Liver (tissue), 9 donors: ENCODE measurements around the gene SDK2. TPM values are rescaled to one million over a fixed set of nuclear protein-coding genes. Genes with fewer than 3 reads are reported as not detected.

Experiments used
- DNase-seq: peaks from one replicate; pipeline ENCODE4 v3.0.0-alpha.2; 2017; ENCODE audit warnings: low spot score
- H3K27ac ChIP-seq, 2 donors: one replicate each; pipeline ENCODE4 v1.7.0; 2013; ENCODE audit warnings: inconsistent platforms in 2 of 2, low read length in 2 of 2, control low read depth in 1 of 2, low read depth in 1 of 2, mild to moderate bottlenecking in 1 of 2
- H3K27me3 ChIP-seq, 4 donors: one replicate each; pipeline versions ENCODE4 v1.6.1 to v1.7.0; 2013; ENCODE audit warnings: low read length in 3 of 4, inconsistent platforms in 1 of 4, mild to moderate bottlenecking in 1 of 4, moderate library complexity in 1 of 4; ENCODE audit not compliant: control insufficient read depth in 4 of 4, insufficient read depth in 4 of 4
- H3K36me3 ChIP-seq, 4 donors: one replicate each; pipeline versions ENCODE4 v1.6.1 to v1.7.0; 2013; ENCODE audit warnings: low read length in 3 of 4, mild to moderate bottlenecking in 3 of 4, low read depth in 1 of 4, moderate library complexity in 1 of 4; ENCODE audit not compliant: control insufficient read depth in 4 of 4, insufficient read depth in 3 of 4
- H3K4me1 ChIP-seq, 4 donors: one replicate each; pipeline versions ENCODE4 v1.6.1 to v1.7.0; 2013; ENCODE audit warnings: low read length in 3 of 4, mild to moderate bottlenecking in 3 of 4, moderate library complexity in 1 of 4; ENCODE audit not compliant: control insufficient read depth in 4 of 4, insufficient read depth in 4 of 4
- H3K4me3 ChIP-seq, 3 donors: one replicate each; pipeline versions ENCODE4 v1.6.1 to v1.7.0; 2013; ENCODE audit warnings: low read length in 3 of 3, control low read depth in 1 of 3, low read depth in 1 of 3, mild to moderate bottlenecking in 1 of 3
- H3K9ac ChIP-seq, 2 donors: one replicate each; pipeline ENCODE4 v1.7.0; 2013; ENCODE audit warnings: low read length in 2 of 2, mild to moderate bottlenecking in 2 of 2, moderate library complexity in 2 of 2, control low read depth in 1 of 2, low read depth in 1 of 2
- H3K9me3 ChIP-seq, 4 donors: one replicate each; pipeline versions ENCODE4 v1.6.1 to v1.7.0; 2013; ENCODE audit warnings: low read length in 3 of 4; ENCODE audit not compliant: control insufficient read depth in 4 of 4
- ATF3 ChIP-seq: IDR thresholded peaks from 2 replicates; pipeline ENCODE4 v1.6.1; 2016; ENCODE audit warnings: antibody characterized with exemption
- CTCF ChIP-seq: fragments of 150-350 bp; IDR thresholded peaks from 2 replicates; pipeline ENCODE4 v1.5.1; 2017; ENCODE audit warnings: improper control_type of control experiment, low read depth, low read length; ENCODE audit not compliant: missing input control
- EGR1 ChIP-seq, 2 donors: IDR thresholded peaks; 2 replicates each; pipeline ENCODE4 v1.6.1; 2016 to 2018; ENCODE audit warnings: antibody characterized with exemption in 2 of 2, low read depth in 2 of 2
- FOXA2 ChIP-seq: IDR thresholded peaks from 2 replicates; pipeline ENCODE4 v1.6.1; 2016; ENCODE audit warnings: antibody characterized with exemption
- GABPA ChIP-seq, 2 donors: IDR thresholded peaks in 1 of 2; conservative IDR thresholded peaks in 1 of 2; 2 replicates each; pipeline ENCODE4 v1.6.1; 2016; ENCODE audit warnings: antibody characterized with exemption in 2 of 2, mild to moderate bottlenecking in 1 of 2, moderate library complexity in 1 of 2
- HNF4A ChIP-seq, 2 donors: conservative IDR thresholded peaks; 2 replicates each; pipeline ENCODE4 v1.6.1; 2016; ENCODE audit warnings: antibody characterized with exemption in 2 of 2, mild to moderate bottlenecking in 2 of 2
- HNF4G ChIP-seq: IDR thresholded peaks from 2 replicates; pipeline ENCODE4 v1.6.1; 2016; ENCODE audit warnings: antibody characterized with exemption
- MAX ChIP-seq: IDR thresholded peaks from 2 replicates; pipeline ENCODE4 v1.6.1; 2016; ENCODE audit warnings: antibody characterized with exemption
- NR2F2 ChIP-seq: IDR thresholded peaks from 2 replicates; pipeline ENCODE4 v1.6.1; 2016; ENCODE audit warnings: antibody characterized with exemption
- RAD21 ChIP-seq, 2 donors: IDR thresholded peaks; 2 replicates each; pipeline ENCODE4 v1.6.1; 2016; ENCODE audit warnings: antibody characterized with exemption in 2 of 2, mild to moderate bottlenecking in 2 of 2
- RXRA ChIP-seq, 2 donors: IDR thresholded peaks; 2 replicates each; pipeline ENCODE4 v1.6.1; 2017 to 2018; ENCODE audit warnings: antibody characterized with exemption in 2 of 2, mild to moderate bottlenecking in 1 of 2
- SP1 ChIP-seq: IDR thresholded peaks from 2 replicates; pipeline ENCODE4 v1.6.1; 2018; ENCODE audit warnings: antibody characterized with exemption, mild to moderate bottlenecking
- TAF1 ChIP-seq: conservative IDR thresholded peaks from 2 replicates; pipeline ENCODE4 v1.6.1; 2016; ENCODE audit warnings: antibody characterized with exemption, mild to moderate bottlenecking
- ZBTB33 ChIP-seq: IDR thresholded peaks from 2 replicates; pipeline ENCODE4 v1.6.1; 2016; ENCODE audit warnings: antibody characterized with exemption
- WGBS: extraction: QIAGEN DNeasy Blood & Tissue Kit; methylation state at CpG from one replicate; pipeline ENCODE4 v1.1.7; 2013; 5-methylcytosine and 5-hydroxymethylcytosine counted together
- polyA plus RNA-seq, 2 donors: library from polyadenylated mRNA; stranded (reverse) in 1 of 2; unstranded in 1 of 2; fragments of 200-250 nt in 1 of 2; fragments of >200 nt in 1 of 2; fragmentation: Nextera tagmentation in 1 of 2; extraction: Ambion mirVana in 1 of 2; gene quantifications; one replicate each; pipeline versions ENCODE4 v1.2.1 to v1.2.3, GENCODE V29; 2013 to 2015
- total RNA-seq, 2 donors: library from RNA; depleted of rRNA; stranded (reverse); fragments of >200 nt; gene quantifications; one replicate each; pipeline ENCODE4 v1.2.3, GENCODE V29; 2014
- donor health status: healthy.
- donor health status: healthy.
- donor health status: healthy.
- donor health status: healthy.
- donor health status: healthy.

Gene SDK2
- total and polyA plus RNA-seq, 4 donors = 0.05 to 0.42 (median 0.10) TPM

- H3K27me3 ChIP-seq = peaks cover 0 to 4% (median 0%) of the 10 kb centered on the region in 4 donors
- H3K27ac ChIP-seq = no peak overlapping the region
- no peak overlapping the region for H3K4me3 ChIP-seq
- 82% methylated on average over 2 of the region's 2 CpGs for WGBS
- no peaks in the 10 kb centered on the region for H3K9me3 ChIP-seq
- no peak for DNase-seq
- H3K4me1 ChIP-seq = no peaks in the 10 kb centered on the region
- no peak overlapping the region for H3K9ac ChIP-seq
- H3K36me3 ChIP-seq = no peaks in the 10 kb centered on the region
- TF ChIP-seq FOXA2 (no peak), TAF1 (no peak), CTCF (no peak), SP1 (no peak), HNF4A (conservative IDR thresholded peaks at IDR 0.05) (no peak), NR2F2 (no peak), ATF3 (no peak), GABPA (IDR thresholded peaks at IDR 0.05 in 1 of 2, conservative IDR thresholded peaks at IDR 0.05 in 1 of 2) (no peak), MAX (no peak), HNF4G (no peak), RXRA (IDR thresholded peaks at IDR 0.05) (no peak), RAD21 (IDR thresholded peaks at IDR 0.05) (no peak)
Measured at GRCh38 chr17:73553311-73553710, 90.9 kb downstream of the SDK2 start.

- Histone ChIP-seq H3K9me3 (no peaks in the 10 kb centered on the region), H3K27me3 (peaks cover 0 to 4% (median 0%) of the 10 kb centered on the region in 4 donors), H3K36me3 (no peaks in the 10 kb centered on the region), H3K4me1 (no peaks in the 10 kb centered on the region), H3K27ac (no peak overlapping the region), H3K4me3 (no peak overlapping the region), H3K9ac (no peak overlapping the region)
- DNase-seq = no peak
- TF ChIP-seq HNF4G (no peak), EGR1 (IDR thresholded peaks at IDR 0.05; ENCODE audit: low read depth in 2 of 2) (no peak), NR2F2 (no peak), ZBTB33 (no peak), TAF1 (no peak)
- 74% methylated on average over 30 of the region's 30 CpGs for WGBS
Measured at GRCh38 chr17:73552300-73553048, 91.8 kb downstream of the SDK2 start.
